GM20431 (cell line): ENCODE data around the gene SPDYC.
"Not testable (repeated sequence)": the region's sequence is repeated elsewhere in the genome, so short reads cannot be mapped to it uniquely, and the experiment has no call there.

Source experiments
- in situ Hi-C: fragments of 300-500 bp; cut with MseI, MboI; formaldehyde crosslinking; loops from one replicate; pipeline ENCODE4 v1.15.0; 2020; ENCODE audit warnings: low sequenced_read_pairs; ENCODE audit not compliant: unreplicated experiment

SPDYC gene

GRCh38 chr11:65165410-65166317 lies 4.4 kb upstream of the SPDYC start:
- in situ Hi-C loops: no loop called here

- in situ Hi-C loops: no loop called here
These were observed 3.1 kb upstream of the SPDYC start for GRCh38 chr11:65166893-65167292.

GRCh38 chr11:65167656-65168055 lies 2.4 kb upstream of the SPDYC start:
- in situ Hi-C loops: no loop called here

- in situ Hi-C loops: no loop called here
These were observed 830 bp upstream of the SPDYC start for GRCh38 chr11:65169164-65169641.

GRCh38 chr11:65172600-65172999 lies 2.6 kb downstream of the SPDYC start:
- in situ Hi-C loops: no loop called here

- in situ Hi-C loops: not testable (repeated sequence)
These were observed 4.6 kb downstream of the SPDYC start for GRCh38 chr11:65174571-65175010.

GRCh38 chr11:65180877-65181568 lies 11.0 kb downstream of the SPDYC start:
- in situ Hi-C loops: no loop called here

GRCh38 chr11:65181569-65182257 lies 11.7 kb downstream of the SPDYC start, which contains the start of gene CAPN1:
Gene CAPN1 (plus strand): TSS chr11:65181928. CDS start chr11:65182702, 774 bp downstream.
- in situ Hi-C loops: no loop called here

GRCh38 chr11:65182258-65183170 lies 12.5 kb downstream of the SPDYC start:
- in situ Hi-C loops: no loop called here

GRCh38 chr11:65183201-65183891 lies 13.3 kb downstream of the SPDYC start:
- in situ Hi-C loops: no loop called here

- in situ Hi-C loops: no loop called here
These were observed 14.1 kb downstream of the SPDYC start for GRCh38 chr11:65184146-65184545.

GRCh38 chr11:65185171-65185570 lies 15.1 kb downstream of the SPDYC start:
- in situ Hi-C loops: no loop called here

GRCh38 chr11:65185869-65186341 lies 15.9 kb downstream of the SPDYC start:
- in situ Hi-C loops: no loop called here

- in situ Hi-C loops: no loop called here
These were observed 16.7 kb downstream of the SPDYC start for GRCh38 chr11:65186701-65187100.

GRCh38 chr11:65187146-65187675 lies 17.2 kb downstream of the SPDYC start:
- in situ Hi-C loops: no loop called here

- in situ Hi-C loops: no loop called here
These were observed 18.0 kb downstream of the SPDYC start for GRCh38 chr11:65187971-65188461.

- in situ Hi-C loops: no loop called here
These were observed 18.5 kb downstream of the SPDYC start for GRCh38 chr11:65188486-65188885.

- in situ Hi-C loops: no loop called here
These were observed 19.2 kb downstream of the SPDYC start for GRCh38 chr11:65189191-65189590.
